ENCODE results near the gene ECT2.
"Not testable (repeated sequence)": the region's sequence is repeated elsewhere in the genome, so short reads cannot be mapped to it uniquely, and the experiment has no call there.

The ECT2 gene, protein sequence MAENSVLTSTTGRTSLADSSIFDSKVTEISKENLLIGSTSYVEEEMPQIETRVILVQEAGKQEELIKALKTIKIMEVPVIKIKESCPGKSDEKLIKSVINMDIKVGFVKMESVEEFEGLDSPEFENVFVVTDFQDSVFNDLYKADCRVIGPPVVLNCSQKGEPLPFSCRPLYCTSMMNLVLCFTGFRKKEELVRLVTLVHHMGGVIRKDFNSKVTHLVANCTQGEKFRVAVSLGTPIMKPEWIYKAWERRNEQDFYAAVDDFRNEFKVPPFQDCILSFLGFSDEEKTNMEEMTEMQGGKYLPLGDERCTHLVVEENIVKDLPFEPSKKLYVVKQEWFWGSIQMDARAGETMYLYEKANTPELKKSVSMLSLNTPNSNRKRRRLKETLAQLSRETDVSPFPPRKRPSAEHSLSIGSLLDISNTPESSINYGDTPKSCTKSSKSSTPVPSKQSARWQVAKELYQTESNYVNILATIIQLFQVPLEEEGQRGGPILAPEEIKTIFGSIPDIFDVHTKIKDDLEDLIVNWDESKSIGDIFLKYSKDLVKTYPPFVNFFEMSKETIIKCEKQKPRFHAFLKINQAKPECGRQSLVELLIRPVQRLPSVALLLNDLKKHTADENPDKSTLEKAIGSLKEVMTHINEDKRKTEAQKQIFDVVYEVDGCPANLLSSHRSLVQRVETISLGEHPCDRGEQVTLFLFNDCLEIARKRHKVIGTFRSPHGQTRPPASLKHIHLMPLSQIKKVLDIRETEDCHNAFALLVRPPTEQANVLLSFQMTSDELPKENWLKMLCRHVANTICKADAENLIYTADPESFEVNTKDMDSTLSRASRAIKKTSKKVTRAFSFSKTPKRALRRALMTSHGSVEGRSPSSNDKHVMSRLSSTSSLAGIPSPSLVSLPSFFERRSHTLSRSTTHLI

GRCh38 chr3:172750368-172751174 is at the start of gene ECT2:
Gene ECT2, plus strand, starts transcription at chr3:172750726. Its CDS starts 3,805 bp downstream, at chr3:172754531.
- peak; percentile 100 for DNase-seq (ENCODE audit: low read depth)

DNA sequence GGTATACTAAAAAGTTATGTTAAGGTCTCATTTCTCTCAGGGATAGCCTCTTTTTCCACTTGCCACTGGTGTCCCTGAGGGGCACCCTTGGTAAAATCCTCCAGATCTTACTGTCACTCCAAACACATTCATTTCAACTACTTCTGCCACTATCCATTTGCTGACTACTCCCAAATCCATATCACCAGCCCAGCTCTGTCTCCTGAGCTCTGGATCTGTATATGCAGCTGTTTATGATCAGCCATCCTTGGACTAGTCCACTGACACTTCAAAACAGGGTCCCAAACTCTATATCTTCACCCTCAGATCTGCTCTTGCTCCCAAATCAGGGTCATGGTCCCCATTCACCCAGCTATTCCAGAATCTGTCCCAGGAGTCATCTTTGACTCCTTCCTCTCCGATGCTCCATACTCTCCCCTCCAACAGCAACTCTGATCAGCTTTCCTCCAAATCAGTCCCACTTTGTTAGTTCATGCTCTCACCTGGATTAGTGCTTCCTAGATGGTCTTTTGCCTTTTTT is 49.5 kb upstream of the ECT2 start:
- DNase-seq (ENCODE audit: low read depth): no peak

DNA sequence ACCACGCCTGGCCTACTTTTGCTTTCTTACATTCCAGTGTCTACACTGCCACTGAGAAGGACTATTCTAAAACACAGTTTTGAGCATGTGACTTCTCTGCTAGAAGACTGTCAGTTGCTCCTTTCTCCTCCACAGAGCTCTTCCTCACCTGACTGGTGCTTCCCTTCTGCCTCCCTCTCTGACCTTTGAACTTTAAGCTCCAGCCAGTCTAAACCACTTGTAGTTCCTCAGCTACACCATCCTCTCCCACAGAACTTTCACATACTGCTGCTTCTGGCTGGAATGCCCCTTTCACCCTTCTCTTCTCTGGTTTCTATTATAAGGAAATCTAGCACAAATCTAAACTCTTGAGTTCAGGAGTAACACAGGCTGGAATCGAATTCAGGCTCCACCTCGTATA is 48.8 kb upstream of the ECT2 start:
- DNase-seq (ENCODE audit: low read depth): no peak

GRCh38 chr3:172702256-172702655 is 48.3 kb upstream of the ECT2 start:
- DNase-seq (ENCODE audit: low read depth): no peak

GRCh38 chr3:172702731-172703130 is 47.8 kb upstream of the ECT2 start:
- DNase-seq (ENCODE audit: low read depth): not testable (repeated sequence)

DNA sequence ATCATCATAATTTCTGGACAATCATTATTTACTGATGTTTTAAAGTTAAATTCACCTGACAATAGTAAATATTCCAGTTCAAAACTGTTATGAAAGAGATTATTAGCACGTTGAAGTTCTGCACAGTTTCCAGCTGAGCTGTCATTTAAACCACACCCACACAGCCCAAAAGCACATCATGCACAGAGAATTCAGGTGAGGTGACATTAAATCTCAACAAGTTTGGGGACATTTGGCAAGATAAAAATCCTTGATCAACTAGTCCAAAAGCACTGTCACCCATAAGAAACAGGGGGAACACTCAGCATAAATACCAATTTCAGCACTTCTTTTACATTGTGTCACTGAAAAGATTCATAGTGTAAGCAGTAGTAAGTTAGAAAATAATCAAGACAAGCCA is 46.5 kb upstream of the ECT2 start:
- no peak for DNase-seq (ENCODE audit: low read depth)

GRCh38 chr3:172705170-172705569 is 45.4 kb upstream of the ECT2 start:
- DNase-seq (ENCODE audit: low read depth): no peak

- no peak for DNase-seq (ENCODE audit: low read depth)
Measured at GRCh38 chr3:172707030-172707429, 43.5 kb upstream of the ECT2 start.

- DNase-seq (ENCODE audit: low read depth): no peak
Measured at GRCh38 chr3:172707967-172708366, 42.6 kb upstream of the ECT2 start.

- no peak for DNase-seq (ENCODE audit: low read depth)
Measured at GRCh38 chr3:172708921-172709773, 41.4 kb upstream of the ECT2 start.

DNA sequence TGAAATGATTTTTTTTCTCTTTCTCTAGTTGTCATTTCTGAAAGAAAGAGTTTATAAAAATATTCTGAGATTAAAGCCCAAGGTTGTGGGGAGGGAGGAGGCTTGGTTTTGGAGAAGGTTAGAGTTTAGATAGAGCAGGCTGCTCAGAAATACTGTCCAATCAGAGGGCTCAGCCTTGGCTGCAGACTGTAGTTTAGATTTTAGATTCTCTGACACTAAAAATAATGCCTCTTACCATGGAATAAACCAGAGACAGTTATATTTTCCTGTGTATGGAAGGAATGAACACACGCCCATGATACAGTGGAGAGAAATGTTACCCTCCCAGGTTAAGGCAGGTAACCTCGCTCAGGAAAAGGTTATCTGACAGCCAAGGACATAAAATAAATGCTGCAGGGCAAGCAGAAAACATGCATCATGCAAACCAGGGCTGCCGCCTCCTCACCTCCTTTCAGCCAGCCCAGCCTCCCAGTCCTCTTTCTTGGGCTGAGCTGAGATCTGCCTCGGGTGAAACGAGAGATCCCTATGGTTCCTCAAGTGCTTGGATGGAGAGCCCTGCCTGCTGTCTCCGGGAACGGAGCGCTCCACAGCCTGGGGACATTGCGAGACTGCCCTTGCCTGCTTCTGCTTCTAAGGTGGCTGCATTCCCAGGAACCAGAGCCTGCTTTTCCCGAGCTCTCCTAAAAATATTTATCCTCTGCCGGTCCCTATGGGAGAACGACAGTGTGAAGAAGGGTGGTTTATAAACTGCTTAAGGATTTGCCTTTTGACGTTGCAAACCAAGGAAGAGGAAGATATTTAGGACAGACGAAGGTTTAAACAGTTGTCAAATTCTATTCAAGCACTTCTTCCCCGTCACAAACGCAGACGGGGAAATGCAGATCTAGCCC is 40.5 kb upstream of the ECT2 start:
- DNase-seq (ENCODE audit: low read depth): no peak

- peak; percentile 99 for DNase-seq (ENCODE audit: low read depth)
Measured at GRCh38 chr3:172710664-172711453, 39.7 kb upstream of the ECT2 start, which contains the start of gene NCEH1. Gene NCEH1, minus strand, starts transcription at chr3:172711067. Its CDS starts 83 bp downstream, at chr3:172710984.

- no peak for DNase-seq (ENCODE audit: low read depth)
Measured at GRCh38 chr3:172711454-172711795, 39.1 kb upstream of the ECT2 start.

- DNase-seq (ENCODE audit: low read depth): no peak
Measured at GRCh38 chr3:172713316-172713715, 37.2 kb upstream of the ECT2 start.

DNA sequence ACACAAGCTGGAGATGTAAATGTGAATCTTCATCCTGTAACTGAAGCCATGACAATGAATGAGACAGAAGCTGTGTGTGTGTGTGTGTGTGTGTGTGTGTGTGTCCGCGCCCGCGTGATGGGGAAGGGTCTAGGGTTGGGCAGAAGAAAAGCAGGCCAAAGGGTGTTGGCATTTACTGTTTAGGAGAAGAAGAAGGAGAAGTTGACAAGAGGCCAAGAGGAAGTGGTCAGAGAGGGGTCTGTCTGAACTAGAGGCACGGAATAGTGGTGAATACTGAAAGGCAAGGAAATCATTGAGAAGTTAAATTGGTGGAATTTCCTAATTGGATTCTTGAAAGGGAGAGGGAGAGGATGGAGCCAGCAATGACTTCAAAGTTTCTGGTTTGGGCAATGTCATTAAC is 34.0 kb upstream of the ECT2 start:
- no peak for DNase-seq (ENCODE audit: low read depth)

DNA sequence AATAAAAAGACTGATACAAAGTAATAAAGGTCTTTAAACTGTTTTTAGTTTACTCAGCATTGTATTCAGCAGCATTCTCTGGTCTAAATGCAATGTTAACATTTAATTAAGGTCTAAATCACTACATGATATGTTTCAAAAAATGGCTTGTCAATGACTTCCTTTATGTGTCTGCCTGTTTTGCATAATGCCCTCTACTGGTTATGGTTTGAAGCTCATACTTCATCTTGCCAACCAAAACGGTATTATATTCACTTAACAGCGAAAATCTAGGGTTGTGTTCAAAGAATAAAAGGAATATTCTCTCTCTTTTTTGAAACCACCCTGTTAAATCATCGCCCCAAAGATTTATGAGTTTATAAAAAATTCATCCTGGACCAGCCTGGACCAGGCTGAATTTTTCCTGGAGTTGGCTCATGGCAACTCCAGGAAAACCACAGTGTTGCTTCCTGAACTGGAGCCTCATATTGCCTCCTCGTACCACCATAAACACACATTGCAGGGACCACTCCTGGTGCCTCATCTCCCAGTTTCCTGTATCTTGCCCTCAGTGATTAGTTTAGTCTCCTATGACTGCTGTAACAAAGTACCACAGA is 32.9 kb upstream of the ECT2 start:
- DNase-seq (ENCODE audit: low read depth): no peak

GRCh38 chr3:172722536-172723040 is 27.9 kb upstream of the ECT2 start:
- not testable (repeated sequence) for DNase-seq (ENCODE audit: low read depth)

DNA sequence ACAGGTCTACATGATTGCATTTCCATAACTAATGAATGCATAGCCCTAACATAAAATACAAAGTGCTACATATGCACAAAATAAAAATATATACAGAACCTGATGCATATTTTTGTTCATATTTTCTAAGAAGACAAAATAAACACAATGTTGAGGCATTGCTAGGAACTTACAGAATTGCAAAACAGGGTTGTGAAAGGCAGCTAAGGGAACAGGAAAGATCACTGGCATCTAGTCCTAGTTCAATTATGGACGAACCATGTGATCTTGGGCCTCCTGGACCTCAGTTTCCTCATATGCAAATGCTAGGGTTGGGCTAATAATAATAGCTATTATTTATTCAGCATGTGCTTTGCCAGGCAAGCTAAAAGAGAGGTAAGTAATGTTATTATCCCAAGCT is 24.1 kb upstream of the ECT2 start:
- DNase-seq (ENCODE audit: low read depth): no peak
